ENCODE data around the gene KLHL29. TPM values are rescaled to one million over a fixed set of nuclear protein-coding genes. Genes with fewer than 3 reads are reported as not detected.

KLHL29 gene
- polyA plus RNA-seq, 1 donor from 2014 or later: 42.4 TPM

DNA sequence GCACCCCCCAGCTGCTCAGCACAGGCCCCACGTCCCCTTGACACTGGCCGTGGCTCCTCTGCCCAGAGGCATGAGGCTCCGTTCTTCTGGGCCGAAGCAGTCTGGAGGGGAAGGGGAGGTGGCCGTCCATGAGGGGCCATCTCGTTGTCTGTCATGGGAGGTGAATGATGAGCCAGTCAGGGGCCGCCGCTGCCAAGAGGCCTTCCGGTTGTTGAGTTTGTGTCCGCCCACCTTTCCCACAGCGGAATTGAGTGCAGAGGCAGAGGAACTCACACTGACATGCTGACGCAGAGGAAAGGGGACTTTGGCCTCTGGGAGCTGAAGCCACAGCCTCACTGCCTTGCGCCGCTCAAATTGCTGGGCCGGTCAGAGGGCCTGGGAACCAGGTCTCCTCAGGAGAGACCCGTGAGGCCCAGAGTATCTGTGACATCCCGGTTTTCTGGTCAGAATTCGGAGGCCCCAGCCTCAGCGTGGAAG, 273.5 kb downstream of the KLHL29 start:
- no peak overlapping the region for H3K27ac ChIP-seq (ENCODE audit: low read length)
- H3K27me3 ChIP-seq (ENCODE audit: insufficient read depth, low read depth, low read length): no peaks in the 10 kb centered on the region
- no peak overlapping the region for H3K4me2 ChIP-seq (ENCODE audit: low read length)
- H3K9me2 ChIP-seq (ENCODE audit: insufficient read depth, low read length): no peaks in the 10 kb centered on the region
- no peak overlapping the region for H3K9ac ChIP-seq (ENCODE audit: low read length)
- H3K4me3 ChIP-seq (ENCODE audit: low read length): no peak overlapping the region
- no peaks in the 10 kb centered on the region for H3K36me3 ChIP-seq (ENCODE audit: insufficient read depth, low read length)
- H3K9me3 ChIP-seq (ENCODE audit: low read length): no peaks in the 10 kb centered on the region
- H3K79me2 ChIP-seq (replicated peaks; ENCODE audit: insufficient read depth, low read length): no peaks in the 10 kb centered on the region
- TF ChIP-seq RAD21 (conservative IDR thresholded peaks at IDR 0.05) (no peak), CTCF (IDR thresholded peaks at IDR 0.05; ENCODE audit: poor library complexity, severe bottlenecking) (no peak), SMC3 (conservative IDR thresholded peaks at IDR 0.05; ENCODE audit: poor library complexity) (no peak), EP300 (conservative IDR thresholded peaks at IDR 0.05; ENCODE audit: poor library complexity, severe bottlenecking) (no peak), MXI1 (conservative IDR thresholded peaks at IDR 0.05; ENCODE audit: poor library complexity, severe bottlenecking) (no peak), TAF1 (IDR thresholded peaks at IDR 0.05; ENCODE audit: low read depth) (no peak)
- no peak overlapping the region for H2AFZ ChIP-seq (ENCODE audit: low read depth, low read length)
- no peaks in the 10 kb centered on the region for H3F3A ChIP-seq (ENCODE audit: insufficient read depth, low read length, poor library complexity, severe bottlenecking)
- H4K20me1 ChIP-seq (ENCODE audit: insufficient read depth): no peaks in the 10 kb centered on the region

DNA sequence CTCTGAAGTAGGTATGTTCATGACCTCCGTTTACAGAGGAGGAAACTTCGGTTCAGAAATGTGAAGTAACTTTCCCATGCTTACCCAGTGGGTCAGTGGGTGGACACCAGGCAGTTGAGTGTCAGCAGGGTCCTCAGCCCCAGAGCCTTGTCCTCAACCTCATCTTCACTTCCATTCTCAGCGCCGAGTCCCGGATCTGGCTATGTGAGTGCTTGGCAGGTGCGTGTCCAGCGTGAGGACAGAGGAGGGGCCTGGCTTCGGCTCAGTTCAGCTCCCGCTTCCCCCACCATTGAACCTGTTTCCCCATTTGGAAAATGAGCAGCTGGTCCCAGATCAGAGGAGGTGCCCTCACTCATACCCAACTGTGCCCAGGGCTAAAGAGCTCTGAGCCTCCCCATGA, 274.3 kb downstream of the KLHL29 start:
- H3K9me3 ChIP-seq (ENCODE audit: low read length): no peaks in the 10 kb centered on the region
- H3K9ac ChIP-seq (ENCODE audit: low read length): no peak overlapping the region
- TF ChIP-seq MXI1 (conservative IDR thresholded peaks at IDR 0.05; ENCODE audit: poor library complexity, severe bottlenecking) (no peak), EP300 (conservative IDR thresholded peaks at IDR 0.05; ENCODE audit: poor library complexity, severe bottlenecking) (no peak), REST (IDR thresholded peaks at IDR 0.05; ENCODE audit: borderline replicate concordance) (no peak), SMC3 (conservative IDR thresholded peaks at IDR 0.05; ENCODE audit: poor library complexity) (no peak), EZH2 (IDR thresholded peaks at IDR 0.05; ENCODE audit: borderline replicate concordance, insufficient read depth, low read length, poor library complexity, severe bottlenecking) (no peak), RAD21 (conservative IDR thresholded peaks at IDR 0.05) (no peak), CTCF (IDR thresholded peaks at IDR 0.05; ENCODE audit: poor library complexity, severe bottlenecking) (no peak), POLR2AphosphoS5 (IDR thresholded peaks at IDR 0.05) (no peak), TAF1 (IDR thresholded peaks at IDR 0.05; ENCODE audit: low read depth) (no peak)
- no peaks in the 10 kb centered on the region for H3K27me3 ChIP-seq (ENCODE audit: insufficient read depth, low read depth, low read length)
- H3K4me3 ChIP-seq (ENCODE audit: low read length): no peak overlapping the region
- no peaks in the 10 kb centered on the region for H4K20me1 ChIP-seq (ENCODE audit: insufficient read depth)
- no peak overlapping the region for H3K27ac ChIP-seq (ENCODE audit: low read length)
- no peak overlapping the region for H2AFZ ChIP-seq (ENCODE audit: low read depth, low read length)
- H3K4me2 ChIP-seq (ENCODE audit: low read length): no peak overlapping the region
- no peaks in the 10 kb centered on the region for H3K36me3 ChIP-seq (ENCODE audit: insufficient read depth, low read length)
- no peaks in the 10 kb centered on the region for H3K79me2 ChIP-seq (replicated peaks; ENCODE audit: insufficient read depth, low read length)
- no peaks in the 10 kb centered on the region for H3F3A ChIP-seq (ENCODE audit: insufficient read depth, low read length, poor library complexity, severe bottlenecking)
- no peaks in the 10 kb centered on the region for H3K9me2 ChIP-seq (ENCODE audit: insufficient read depth, low read length)
